GM21381 (cell line): ENCODE data around the gene ENTPD1.

Experiments
- ATAC-seq: cut with Tn5 transposase; IDR thresholded peaks from one replicate; pipeline ENCODE4 v1.9.1; 2021; ENCODE audit warnings: mild to moderate bottlenecking, moderate library complexity; ENCODE audit not compliant: unreplicated experiment

ENTPD1 gene

GRCh38 chr10:95820363-95820762 lies 64.4 kb downstream of the ENTPD1 start:
- peak; percentile 55 for ATAC-seq

- ATAC-seq, result no peak
Observed at GRCh38 chr10:95821720-95822119, 65.8 kb downstream of the ENTPD1 start.

GRCh38 chr10:95830044-95830443 lies 74.1 kb downstream of the ENTPD1 start:
- ATAC-seq, result no peak

- no peak for ATAC-seq
Observed at GRCh38 chr10:95831076-95831475, 75.1 kb downstream of the ENTPD1 start.

- ATAC-seq, result no peak
Observed at GRCh38 chr10:95831515-95831914, 75.6 kb downstream of the ENTPD1 start.

GRCh38 chr10:95832216-95833041 lies 76.5 kb downstream of the ENTPD1 start:
- peak; percentile 76 for ATAC-seq

- no peak for ATAC-seq
Observed at GRCh38 chr10:95833042-95833610, 77.2 kb downstream of the ENTPD1 start.

GRCh38 chr10:95834406-95834805 lies 78.4 kb downstream of the ENTPD1 start:
- no peak for ATAC-seq

- ATAC-seq, result no peak
Observed at GRCh38 chr10:95835149-95835860, 79.3 kb downstream of the ENTPD1 start.

- ATAC-seq, result no peak
Observed at GRCh38 chr10:95835911-95836310, 79.9 kb downstream of the ENTPD1 start.

GRCh38 chr10:95836610-95837355 lies 80.8 kb downstream of the ENTPD1 start:
- ATAC-seq, result no peak

GRCh38 chr10:95837356-95837776 lies 81.4 kb downstream of the ENTPD1 start:
- peak; percentile 19 for ATAC-seq

GRCh38 chr10:95837783-95838182 lies 81.8 kb downstream of the ENTPD1 start:
- peak; percentile 41 for ATAC-seq

GRCh38 chr10:95840121-95840520 lies 84.2 kb downstream of the ENTPD1 start:
- no peak for ATAC-seq

GRCh38 chr10:95840681-95841080 lies 84.7 kb downstream of the ENTPD1 start:
- no peak for ATAC-seq

- ATAC-seq, result no peak
Observed at GRCh38 chr10:95841661-95842498, 85.9 kb downstream of the ENTPD1 start.

GRCh38 chr10:95845411-95845810 lies 89.4 kb downstream of the ENTPD1 start:
- ATAC-seq, result no peak

GRCh38 chr10:95847007-95847406 lies 91.0 kb downstream of the ENTPD1 start:
- no peak for ATAC-seq

- ATAC-seq, result no peak
Observed at GRCh38 chr10:95848841-95849240, 92.9 kb downstream of the ENTPD1 start.

- ATAC-seq, result no peak
Observed at GRCh38 chr10:95850791-95851190, 94.8 kb downstream of the ENTPD1 start.
